ENCODE measurements around the gene RELA.

DNA sequence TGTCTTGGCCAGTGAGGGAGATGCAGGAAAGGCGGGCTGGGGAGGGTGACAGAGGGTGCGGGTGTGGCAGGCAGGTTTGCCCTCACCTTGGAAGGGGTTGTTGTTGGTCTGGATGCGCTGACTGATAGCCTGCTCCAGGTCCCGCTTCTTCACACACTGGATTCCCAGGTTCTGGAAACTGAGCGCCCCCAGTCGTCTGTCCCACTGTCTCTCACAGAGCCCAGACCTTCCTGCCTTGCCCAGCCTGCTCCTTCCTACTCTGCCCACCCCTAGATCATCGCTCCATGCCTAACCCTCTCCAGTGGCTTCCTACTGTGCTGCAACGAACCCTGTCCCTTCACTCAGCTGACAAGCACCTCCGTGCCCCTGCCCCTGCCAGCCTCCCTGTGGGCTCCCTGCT, 2.7 kb downstream of the RELA start:
- no peak for TF ChIP-seq CTCF (IDR thresholded peaks at IDR 0.05; ENCODE audit: insufficient read depth, low read length)
- TF ChIP-seq, protein P1, sequence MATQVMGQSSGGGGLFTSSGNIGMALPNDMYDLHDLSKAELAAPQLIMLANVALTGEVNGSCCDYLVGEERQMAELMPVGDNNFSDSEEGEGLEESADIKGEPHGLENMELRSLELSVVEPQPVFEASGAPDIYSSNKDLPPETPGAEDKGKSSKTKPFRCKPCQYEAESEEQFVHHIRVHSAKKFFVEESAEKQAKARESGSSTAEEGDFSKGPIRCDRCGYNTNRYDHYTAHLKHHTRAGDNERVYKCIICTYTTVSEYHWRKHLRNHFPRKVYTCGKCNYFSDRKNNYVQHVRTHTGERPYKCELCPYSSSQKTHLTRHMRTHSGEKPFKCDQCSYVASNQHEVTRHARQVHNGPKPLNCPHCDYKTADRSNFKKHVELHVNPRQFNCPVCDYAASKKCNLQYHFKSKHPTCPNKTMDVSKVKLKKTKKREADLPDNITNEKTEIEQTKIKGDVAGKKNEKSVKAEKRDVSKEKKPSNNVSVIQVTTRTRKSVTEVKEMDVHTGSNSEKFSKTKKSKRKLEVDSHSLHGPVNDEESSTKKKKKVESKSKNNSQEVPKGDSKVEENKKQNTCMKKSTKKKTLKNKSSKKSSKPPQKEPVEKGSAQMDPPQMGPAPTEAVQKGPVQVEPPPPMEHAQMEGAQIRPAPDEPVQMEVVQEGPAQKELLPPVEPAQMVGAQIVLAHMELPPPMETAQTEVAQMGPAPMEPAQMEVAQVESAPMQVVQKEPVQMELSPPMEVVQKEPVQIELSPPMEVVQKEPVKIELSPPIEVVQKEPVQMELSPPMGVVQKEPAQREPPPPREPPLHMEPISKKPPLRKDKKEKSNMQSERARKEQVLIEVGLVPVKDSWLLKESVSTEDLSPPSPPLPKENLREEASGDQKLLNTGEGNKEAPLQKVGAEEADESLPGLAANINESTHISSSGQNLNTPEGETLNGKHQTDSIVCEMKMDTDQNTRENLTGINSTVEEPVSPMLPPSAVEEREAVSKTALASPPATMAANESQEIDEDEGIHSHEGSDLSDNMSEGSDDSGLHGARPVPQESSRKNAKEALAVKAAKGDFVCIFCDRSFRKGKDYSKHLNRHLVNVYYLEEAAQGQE (IDR thresholded peaks at IDR 0.05; ENCODE audit: insufficient replicate concordance, low read depth), result no peak
- no peak for TF ChIP-seq GABPA (IDR thresholded peaks at IDR 0.05; ENCODE audit: low read depth)

Measured in HL-60 (cell line).